MCF 10A (cell line): Measurements from ENCODE around the gene P2RX7. TPM values are rescaled to one million over a fixed set of nuclear protein-coding genes. Genes with fewer than 3 reads are reported as not detected.

Experiments
- BruUV-seq: library from RNA; stranded (reverse); fragments of 400-500 nt; replicated peaks from 2 replicates; lab custom pipeline; 2021; lab: Mats Ljungman, UMichigan
- CTCF ChIA-PET: fragments of 300-600 bp; sonication (Branson Sonifier 250); formaldehyde crosslinking; extraction: SDS; loops from one replicate; lab custom pipeline; 2021; ENCODE audit warnings: antibody characterized with exemption, inconsistent platforms; lab: Yijun Ruan, JAX
- POLR2A ChIA-PET: fragments of 300-600, 350-650 bp; sonication (Branson Sonifier 250); formaldehyde crosslinking; extraction: SDS; loops from one replicate; lab custom pipeline; 2020; ENCODE audit warnings: antibody characterized with exemption, inconsistent platforms; lab: Yijun Ruan, JAX
- DNase-seq: peaks from one replicate; pipeline ENCODE4 v3.0.0-alpha.2; 2018; ENCODE audit not compliant: unreplicated experiment
- H3K27ac Mint-ChIP-seq: one replicate; pipeline ENCODE4 v1.8.0; 2022; ENCODE audit warnings: mild to moderate bottlenecking, low read depth, mixed read lengths; ENCODE audit not compliant: unreplicated experiment
- H3K27me3 Mint-ChIP-seq: one replicate; pipeline ENCODE4 v1.8.0; 2022; ENCODE audit warnings: mixed read lengths; ENCODE audit not compliant: insufficient read depth, unreplicated experiment
- H3K36me3 Mint-ChIP-seq: one replicate; pipeline ENCODE4 v1.8.0; 2022; ENCODE audit warnings: mild to moderate bottlenecking, moderate library complexity, mixed read lengths; ENCODE audit not compliant: insufficient read depth, unreplicated experiment
- H3K4me1 Mint-ChIP-seq: one replicate; pipeline ENCODE4 v1.8.0; 2022; ENCODE audit warnings: mixed read lengths; ENCODE audit not compliant: insufficient read depth, unreplicated experiment
- H3K4me3 Mint-ChIP-seq: one replicate; pipeline ENCODE4 v1.8.0; 2022; ENCODE audit warnings: mild to moderate bottlenecking, moderate library complexity, mixed read lengths; ENCODE audit not compliant: unreplicated experiment
- H3K9me3 Mint-ChIP-seq: one replicate; pipeline ENCODE4 v1.8.0; 2022; ENCODE audit warnings: mixed read lengths; ENCODE audit not compliant: unreplicated experiment
- CTCF ChIP-seq: fragments of 200-600 bp; IDR thresholded peaks from one replicate; pipeline ENCODE4 v1.8.0; 2022; ENCODE audit warnings: antibody characterized with exemption, mild to moderate bottlenecking; ENCODE audit not compliant: unreplicated experiment
- intact Hi-C: fragments of 100-400 bp; cut with micrococcal nuclease; formaldehyde crosslinking; loops from 2 replicates; pipeline ENCODE4 v1.14.1; 2022
- total RNA-seq: library from RNA; stranded (reverse); gene quantifications from 2 replicates; pipeline ENCODE4 v1.2.3, GENCODE V29; 2022

The P2RX7 gene
- total RNA-seq, 1 experiment from 2014 or later, result 0.68 TPM

GRCh38 chr12:121117226-121117777, 15.4 kb upstream of the P2RX7 start:
- CTCF ChIA-PET, result interaction anchor here (0.5 to 3.3 kb wide), 3 partner anchors 8 to 782 kb away, joined by 3 to 18 read pairs (median 4); no protein-coding TSS in a partner anchor
- Mint-ChIP-seq H3K27ac (no peak overlapping the region), H3K9me3 (no peaks in the 10 kb centered on the region), H3K27me3 (peaks cover 24% of the 10 kb centered on the region), H3K4me3 (no peak overlapping the region), H3K36me3 (no peaks in the 10 kb centered on the region), H3K4me1 (no peaks in the 10 kb centered on the region)
- no peak for TF ChIP-seq CTCF
- intact Hi-C loops, result no loop called here
- DNase-seq, result no peak
- BruUV-seq, result no TSS peak
- POLR2A ChIA-PET, result interaction anchor here (0.5 kb wide), 2 partner anchors 55 to 264 kb away, joined by 3 read pairs; no protein-coding TSS in a partner anchor

DNA sequence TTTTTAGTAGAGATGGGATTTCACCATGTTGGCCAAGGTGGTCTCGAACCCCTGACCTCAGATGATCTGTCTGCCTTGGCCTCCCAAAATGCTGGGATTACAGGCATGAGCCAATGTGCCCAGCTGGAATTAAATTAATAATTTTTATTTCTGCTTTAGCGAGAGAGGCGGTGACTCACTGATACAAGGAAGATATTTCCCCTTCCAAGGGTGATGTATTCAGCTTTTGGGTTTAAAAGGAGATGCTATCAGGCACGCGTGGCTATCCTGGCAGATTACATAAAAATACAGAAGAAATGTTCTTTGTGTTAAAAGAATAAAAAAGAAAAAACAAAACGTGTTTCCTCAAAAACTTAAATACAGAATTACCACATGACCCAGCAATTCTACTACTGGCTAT, 12.4 kb upstream of the P2RX7 start:
- H3K4me1 Mint-ChIP-seq, result peaks cover 16% of the 10 kb centered on the region
- no peaks in the 10 kb centered on the region for H3K9me3 Mint-ChIP-seq

GRCh38 chr12:121120989-121121755, 11.5 kb upstream of the P2RX7 start:
- ChIA-PET POLR2A (no interaction called here), CTCF (no interaction called here)
- Mint-ChIP-seq H3K36me3 (peaks cover 7% of the 10 kb centered on the region), H3K9me3 (no peaks in the 10 kb centered on the region), H3K27me3 (peaks cover 24% of the 10 kb centered on the region), H3K4me3 (no peak overlapping the region), H3K27ac (no peak overlapping the region), H3K4me1 (peaks cover 16% of the 10 kb centered on the region)
- no TSS peak for BruUV-seq
- TF ChIP-seq CTCF, result no peak
- DNase-seq, result no peak
- intact Hi-C loops, result loop anchor here (5.0 kb wide), 1 partner anchor 91 kb away; the partner anchor contains the start of gene P2RX4

More for the DNA sequence above, 12.4 kb upstream of the P2RX7 start:
- Mint-ChIP-seq H3K27ac (no peak overlapping the region), H3K4me3 (no peak overlapping the region), H3K36me3 (peaks cover 6% of the 10 kb centered on the region), H3K27me3 (peaks cover 24% of the 10 kb centered on the region)
- TF ChIP-seq CTCF, result no peak
- CTCF ChIA-PET, result interaction anchor here (3.3 kb wide), 1 partner anchor 11 kb away, joined by 18 read pairs; no protein-coding TSS in a partner anchor
- intact Hi-C loops, result loop anchor here (5.0 kb wide), 1 partner anchor 92 kb away; the partner anchor contains the start of gene P2RX4
- DNase-seq, result no peak
- POLR2A ChIA-PET, result interaction anchor here (0.7 kb wide), 1 partner anchor 888 kb away, joined by 3 read pairs; no protein-coding TSS in a partner anchor
- no TSS peak for BruUV-seq

- Mint-ChIP-seq H3K27ac (no peak overlapping the region), H3K9me3 (no peaks in the 10 kb centered on the region), H3K36me3 (peaks cover 7% of the 10 kb centered on the region), H3K27me3 (peaks cover 24% of the 10 kb centered on the region), H3K4me1 (peaks cover 16% of the 10 kb centered on the region), H3K4me3 (no peak overlapping the region)
- no peak for DNase-seq
- no peak for TF ChIP-seq CTCF
- ChIA-PET POLR2A (no interaction called here), CTCF (interaction anchor here (0.7 kb wide), 1 partner anchor 12 kb away, joined by 4 read pairs; no protein-coding TSS in a partner anchor)
- BruUV-seq, result no TSS peak
- intact Hi-C loops, result loop anchor here (5.0 kb wide), 1 partner anchor 90 kb away; the partner anchor contains the start of gene P2RX4
Measured at GRCh38 chr12:121121805-121122204, 10.9 kb upstream of the P2RX7 start.
